ENCODE measurements around the gene BTNL9.
"Not testable (repeated sequence)": the region's sequence is repeated elsewhere in the genome, so short reads cannot be mapped to it uniquely, and the experiment has no call there.

BTNL9 gene

DNA sequence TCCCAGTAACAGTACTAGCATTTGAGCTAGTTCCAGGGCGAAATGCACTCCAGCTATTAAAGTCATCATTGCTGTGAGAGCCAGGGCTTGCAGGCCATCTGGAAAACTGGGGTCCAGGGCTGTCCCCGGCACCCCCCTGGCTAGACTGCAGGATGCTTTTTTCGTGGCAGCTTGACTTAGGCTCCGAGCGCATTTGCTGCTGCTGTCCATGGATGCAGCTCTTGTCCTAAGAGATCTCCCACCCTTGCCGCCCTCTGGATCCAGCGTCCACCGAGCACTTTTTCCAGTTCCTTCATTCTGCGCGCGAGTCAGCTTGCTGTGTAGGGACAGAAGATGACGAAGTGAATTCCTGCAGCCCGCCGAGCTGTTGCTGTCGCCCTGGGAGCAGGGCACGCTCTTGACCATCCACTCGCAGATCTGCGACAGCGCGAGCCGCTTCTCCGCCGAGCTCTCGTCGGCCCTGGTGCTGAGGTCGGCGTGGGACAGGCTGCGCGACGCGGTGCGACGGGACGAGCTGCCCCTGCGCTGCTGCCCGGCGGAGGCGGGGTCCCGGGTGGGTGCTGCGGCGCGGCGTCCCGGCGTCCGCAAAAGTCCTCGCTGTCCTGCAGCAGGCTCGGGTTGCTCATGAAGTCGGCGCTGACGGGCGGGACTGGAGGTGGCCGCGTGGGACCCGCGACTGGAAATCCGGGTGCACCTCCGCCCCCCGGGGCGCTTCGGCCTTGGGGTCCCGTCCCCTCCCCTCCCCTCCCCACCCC is 60.2 kb downstream of the BTNL9 start:
- no peak for DNase-seq (ENCODE audit: low spot score)

DNA sequence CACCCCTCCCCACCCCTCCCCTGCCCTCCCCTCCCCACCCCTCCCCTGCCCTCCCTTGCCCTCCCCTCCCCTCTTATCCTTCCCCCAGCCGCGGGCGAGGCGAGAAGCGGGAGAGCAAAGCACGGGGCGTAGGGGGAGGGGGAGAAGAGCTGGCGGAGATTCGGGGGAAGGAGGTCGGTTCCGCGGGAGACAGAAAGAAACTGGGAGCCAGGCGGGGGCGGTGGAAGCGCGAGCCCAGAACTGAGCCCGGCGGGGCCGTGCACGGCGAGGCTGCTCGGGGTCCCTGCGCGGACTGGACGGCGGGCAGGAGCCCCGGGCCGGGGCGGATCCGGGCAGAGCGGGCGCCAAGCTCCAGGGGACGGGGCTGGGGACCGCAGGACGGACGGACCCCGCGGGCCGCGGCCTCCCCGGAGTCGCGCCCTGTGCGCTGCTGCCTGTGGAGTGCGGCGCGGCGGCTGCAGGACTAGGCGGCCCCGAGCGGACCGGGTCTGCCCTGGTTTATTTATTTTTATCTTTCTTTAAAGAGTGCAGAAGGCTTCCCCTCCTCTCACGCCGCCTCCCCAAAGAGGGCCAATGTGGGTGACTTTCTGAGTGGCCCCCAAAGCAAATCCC is 61.1 kb downstream of the BTNL9 start:
- not testable (repeated sequence) for DNase-seq (ENCODE audit: low spot score)

DNA sequence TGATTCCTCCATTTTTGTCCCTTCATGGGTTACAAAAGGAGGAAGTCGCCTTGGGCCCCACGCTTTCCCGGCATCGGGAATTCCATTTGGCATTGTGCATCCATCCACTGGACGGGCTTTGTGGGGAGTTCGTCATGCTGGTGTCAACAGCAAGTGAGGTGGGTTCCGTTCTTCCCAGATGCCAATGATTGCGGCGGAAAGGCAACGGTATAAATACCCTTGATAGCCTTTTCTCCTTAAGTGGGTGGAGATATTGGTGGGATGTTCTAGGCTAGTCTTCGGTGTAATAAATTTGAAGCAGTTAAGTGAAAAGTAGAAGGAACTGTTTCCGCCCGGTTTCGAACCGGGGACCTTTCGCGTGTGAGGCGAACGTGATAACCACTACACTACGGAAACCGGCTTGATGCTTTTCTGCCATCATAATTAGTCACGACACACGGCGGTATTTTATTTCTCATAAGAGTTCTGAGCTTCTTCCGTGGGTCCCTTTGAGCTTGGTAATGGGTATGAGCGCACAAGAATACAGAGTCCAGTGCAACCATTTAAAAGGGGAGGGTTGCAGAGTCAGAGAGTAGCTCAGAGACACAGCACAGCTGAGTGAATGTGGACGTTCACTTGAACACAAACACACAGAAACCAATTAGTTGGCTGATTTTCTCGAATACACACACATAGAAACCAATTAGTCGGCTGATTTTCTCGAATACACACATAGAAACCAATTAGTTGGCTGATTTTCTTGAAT is 62.0 kb downstream of the BTNL9 start:
- DNase-seq (ENCODE audit: low spot score): not testable (repeated sequence)

DNA sequence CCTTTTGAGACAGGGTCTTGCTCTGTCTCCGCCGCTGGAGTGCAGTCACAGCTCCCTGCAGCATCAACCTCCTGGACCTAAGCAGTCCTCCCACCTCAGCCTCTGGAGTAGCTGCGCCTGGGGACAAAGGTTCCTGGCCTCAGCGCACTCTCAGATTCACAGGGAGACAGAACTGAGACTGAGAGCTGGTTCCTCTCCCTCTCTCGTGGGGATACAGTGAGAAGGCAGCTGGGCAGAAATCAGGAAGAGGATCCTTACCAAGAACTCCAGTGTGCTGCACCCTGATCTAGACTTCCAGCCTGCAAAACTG is 64.1 kb downstream of the BTNL9 start:
- not testable (repeated sequence) for DNase-seq (ENCODE audit: low spot score)

DNA sequence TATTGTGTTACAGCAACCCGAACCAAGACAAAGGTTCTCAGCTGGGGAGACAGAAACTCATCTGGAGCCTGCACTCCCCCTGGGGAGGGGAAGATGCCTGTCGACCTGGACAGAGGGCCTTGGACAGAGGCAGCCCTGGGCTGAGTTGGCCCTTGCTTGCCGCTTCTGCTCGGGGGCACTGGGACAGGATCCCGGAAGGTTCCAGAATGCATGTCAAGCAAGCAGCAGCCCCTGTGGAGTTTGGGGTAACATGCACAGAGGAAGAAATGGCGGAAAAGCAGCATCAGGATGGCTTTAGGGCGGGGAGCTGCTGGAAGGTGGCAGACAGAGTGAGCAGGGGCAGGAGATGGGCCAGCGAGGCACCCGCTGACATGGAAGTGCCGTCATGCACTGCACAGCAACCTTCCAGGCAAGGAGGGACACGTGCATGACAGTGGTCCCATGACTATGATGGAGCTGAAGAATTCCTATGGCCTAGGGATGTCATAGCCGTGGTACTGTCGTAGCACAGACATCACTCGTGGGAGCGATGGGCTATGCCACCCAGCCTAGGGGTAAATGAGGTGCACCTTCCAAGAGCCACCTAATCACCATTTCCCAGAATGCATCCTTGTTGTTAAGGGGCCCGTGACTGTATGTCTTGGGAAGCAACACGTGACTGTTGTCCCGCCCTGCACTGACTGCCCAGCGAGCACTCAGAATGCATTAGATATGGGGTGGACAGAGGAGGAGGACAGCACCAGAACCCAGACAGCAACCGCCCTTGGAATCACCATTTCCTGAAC is 64.7 kb downstream of the BTNL9 start:
- DNase-seq (ENCODE audit: low spot score): not testable (repeated sequence)

DNA sequence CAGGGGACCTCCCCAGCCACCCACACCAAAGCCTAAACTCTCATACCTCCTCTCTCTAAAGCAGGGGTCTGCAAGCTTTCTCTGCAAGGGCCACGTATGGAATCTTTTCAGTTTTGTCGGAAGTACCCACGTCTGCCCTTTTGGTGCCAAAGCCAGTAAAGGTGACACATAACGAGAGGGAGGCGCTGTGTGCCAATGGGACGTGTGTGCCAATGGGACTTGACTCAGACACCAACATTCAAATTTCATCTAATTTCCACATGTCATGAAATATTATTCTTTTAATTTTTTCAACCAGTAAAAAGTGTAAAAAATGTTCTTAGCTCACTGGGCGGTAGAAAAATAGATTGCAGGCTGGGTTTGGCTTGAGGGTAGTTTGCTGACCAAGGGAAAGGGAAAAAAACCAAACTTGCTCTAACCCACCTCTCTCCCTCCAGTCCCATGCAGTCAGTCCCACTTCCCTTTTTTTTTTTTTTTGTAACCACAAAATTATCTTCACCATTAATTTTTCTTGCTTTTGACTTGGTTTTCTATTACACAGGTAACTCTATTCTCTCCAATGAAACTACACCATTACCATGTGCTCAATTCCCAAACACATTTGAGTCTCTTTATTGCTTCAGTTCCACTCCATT is 65.4 kb downstream of the BTNL9 start:
- DNase-seq (ENCODE audit: low spot score): no peak

DNA sequence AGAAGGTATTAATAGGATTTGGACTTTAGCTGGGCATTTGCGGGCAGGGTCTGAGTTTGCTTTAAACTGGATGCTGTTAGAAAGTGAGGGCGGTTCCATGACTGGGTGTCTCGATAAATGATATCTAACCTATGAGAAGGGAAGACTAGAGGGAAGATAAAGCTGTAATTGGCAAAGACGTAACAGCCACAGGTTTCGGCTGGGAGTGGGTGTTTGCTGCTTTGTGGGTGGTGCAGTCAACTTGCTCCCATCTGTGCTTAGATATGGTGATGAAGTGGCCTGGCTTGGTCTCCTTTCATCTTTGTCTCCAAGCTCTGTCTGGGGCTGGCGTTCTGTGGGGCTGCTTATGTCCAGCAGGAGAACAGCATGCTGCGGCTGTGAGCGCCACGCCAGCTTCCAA is 67.6 kb downstream of the BTNL9 start:
- DNase-seq (ENCODE audit: low spot score): no peak

DNA sequence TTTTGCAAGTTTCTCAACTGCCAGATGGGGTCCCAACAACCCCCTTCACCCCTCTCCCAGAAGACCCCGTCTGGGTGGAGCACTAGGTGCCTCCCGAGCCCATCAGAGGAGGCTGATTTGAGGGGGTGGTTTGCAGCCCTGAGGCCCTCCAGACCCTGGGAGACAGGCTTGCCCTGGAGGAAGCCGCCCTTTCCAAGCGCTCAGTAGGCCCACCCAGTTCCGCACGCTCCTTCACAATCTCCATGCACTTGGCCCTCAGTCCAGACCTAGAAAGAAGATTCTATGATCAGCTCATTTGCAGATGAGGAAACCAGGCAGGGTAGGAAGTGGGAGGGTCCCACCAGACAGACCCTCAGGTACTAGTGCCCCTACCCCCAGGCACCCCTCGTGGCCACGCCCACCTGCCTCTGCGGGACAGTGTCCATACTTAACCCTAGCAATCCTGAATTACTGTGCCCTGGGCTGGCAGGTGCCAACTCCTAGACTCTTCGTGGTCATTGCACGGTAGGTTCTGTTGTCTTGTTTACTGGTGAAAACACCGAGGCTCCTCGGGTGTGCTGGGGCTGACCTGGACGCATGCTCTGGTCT is 68.6 kb downstream of the BTNL9 start:
- no peak for DNase-seq (ENCODE audit: low spot score)

DNA sequence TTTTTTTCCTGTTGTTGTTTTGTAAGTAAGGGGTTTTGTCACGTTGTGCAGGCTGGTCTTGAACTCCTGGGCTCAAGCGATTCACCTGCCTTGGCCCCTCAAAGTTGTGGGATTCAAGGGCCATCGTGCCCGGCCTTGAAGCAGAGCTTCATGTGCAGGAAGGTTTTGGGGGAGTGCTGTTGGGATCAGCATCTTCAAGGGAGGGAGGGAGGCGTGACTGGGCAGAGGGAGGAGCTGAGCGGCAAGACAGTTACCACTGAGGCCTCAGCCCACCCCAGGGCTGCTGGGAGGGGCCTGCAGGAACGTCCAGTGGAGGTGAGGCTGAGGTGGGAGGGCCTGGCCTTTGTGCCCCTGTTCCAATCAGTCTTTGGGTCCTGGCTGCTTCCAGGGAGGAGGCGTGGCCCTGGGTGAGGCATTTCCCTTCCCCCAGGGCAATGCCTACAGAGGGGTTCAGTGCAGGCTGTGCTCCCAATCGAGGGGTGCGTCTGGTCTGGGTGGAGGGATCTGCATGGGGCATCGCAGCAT is 69.5 kb downstream of the BTNL9 start:
- no peak for DNase-seq (ENCODE audit: low spot score)

DNA sequence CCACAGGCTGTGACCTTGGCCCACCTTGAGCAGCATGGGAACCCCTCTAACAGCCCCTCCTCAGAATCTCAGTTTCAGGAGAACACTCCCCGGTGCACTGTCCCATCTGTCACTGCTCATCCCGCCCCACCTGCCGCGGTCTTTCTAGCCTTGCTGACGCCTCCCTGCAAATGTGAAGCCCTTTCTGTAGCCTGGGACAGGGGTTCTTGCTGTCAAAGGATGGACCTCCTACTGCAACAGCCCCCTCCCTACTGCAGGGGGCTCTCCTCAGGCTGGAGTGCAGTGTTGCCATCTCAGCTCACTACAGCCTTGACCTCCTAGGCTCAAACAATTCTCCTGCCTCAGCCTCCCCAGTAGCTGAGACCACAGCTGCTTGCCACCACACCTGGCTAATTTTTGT is 70.9 kb downstream of the BTNL9 start:
- DNase-seq (ENCODE audit: low spot score): no peak
